SK-N-SH treated with all-trans-retinoic acid at 6 μM for 48 hours (cell line): ENCODE measurements around the gene CD96.
A peak's percentile ranks its signal among the peaks of the same experiment; 100 is the strongest.

Experiments
- ATAC-seq: fragments of 200-7000 bp; cut with Tn5 transposase; 3 replicates; pipeline ENCODE4 v1.9.1; 2020; ENCODE audit warnings: mild to moderate bottlenecking, moderate library complexity
- ARNTL ChIP-seq: fragments of 450-650 bp; formaldehyde crosslinking; IDR thresholded peaks from 2 replicates; pipeline ENCODE4 v1.5.0; 2020; ENCODE audit warnings: low read depth, mild to moderate bottlenecking, moderate library complexity, borderline replicate concordance
- BACH2 ChIP-seq: fragments of 250-450 bp; sonication (Bioruptor Pico); IDR thresholded peaks from 2 replicates; pipeline ENCODE4 v1.9.0; 2021; ENCODE audit warnings: mild to moderate bottlenecking, borderline replicate concordance
- CSDC2 ChIP-seq: fragments of 250-450 bp; sonication (Bioruptor Pico); IDR thresholded peaks from 2 replicates; pipeline ENCODE4 v1.5.0; 2020; ENCODE audit warnings: mild to moderate bottlenecking, moderate library complexity
- GLIS3 ChIP-seq: fragments of 250-450 bp; sonication (Bioruptor Pico); IDR thresholded peaks from 2 replicates; pipeline ENCODE4 v1.5.0; 2020; ENCODE audit warnings: mild to moderate bottlenecking, moderate library complexity
- ISL1 ChIP-seq: fragments of 250-450 bp; sonication (Bioruptor Pico); IDR thresholded peaks from 2 replicates; pipeline ENCODE4 v2.1.2; 2022; ENCODE audit warnings: mild to moderate bottlenecking, moderate library complexity
- PPARA ChIP-seq: fragments of 250-450 bp; sonication (Bioruptor Pico); IDR thresholded peaks from 2 replicates; pipeline ENCODE4 v1.5.0; 2020; ENCODE audit warnings: mild to moderate bottlenecking, borderline replicate concordance
- RARB ChIP-seq: fragments of 250-450 bp; sonication (Bioruptor Pico); IDR thresholded peaks from 2 replicates; pipeline ENCODE4 v1.8.0; 2021; ENCODE audit warnings: mild to moderate bottlenecking, moderate library complexity
- SNAI2 ChIP-seq: fragments of 250-450 bp; sonication (Bioruptor Pico); IDR thresholded peaks from 2 replicates; pipeline ENCODE4 v1.5.0; 2020; ENCODE audit warnings: mild to moderate bottlenecking, moderate library complexity
- TCF4 ChIP-seq: fragments of 250-450 bp; sonication (Bioruptor Pico); IDR thresholded peaks from 2 replicates; pipeline ENCODE4 v1.8.0; 2021; ENCODE audit warnings: mild to moderate bottlenecking, moderate library complexity, borderline replicate concordance
- TOX ChIP-seq: fragments of 250-450 bp; sonication (Bioruptor Pico); IDR thresholded peaks from 2 replicates; pipeline ENCODE4 v1.8.0; 2021; ENCODE audit warnings: mild to moderate bottlenecking, moderate library complexity, borderline replicate concordance
- ZC3H10 ChIP-seq: fragments of 250-450 bp; sonication (Bioruptor Pico); IDR thresholded peaks from 2 replicates; pipeline ENCODE4 v1.5.1; 2021; ENCODE audit warnings: mild to moderate bottlenecking, moderate library complexity
- ZFP3 ChIP-seq: fragments of 250-450 bp; sonication (Bioruptor Pico); IDR thresholded peaks from 2 replicates; pipeline ENCODE4 v1.5.0; 2020; ENCODE audit warnings: mild to moderate bottlenecking, moderate library complexity
- ZFP30 ChIP-seq: fragments of 450-650 bp; formaldehyde crosslinking; IDR thresholded peaks from 2 replicates; pipeline ENCODE4 v1.5.0; 2022; ENCODE audit warnings: mild to moderate bottlenecking, moderate library complexity
- ZNF565 ChIP-seq: fragments of 450-650 bp; formaldehyde crosslinking; conservative IDR thresholded peaks from 2 replicates; pipeline ENCODE4 v1.5.0; 2020; ENCODE audit warnings: low read depth, mild to moderate bottlenecking, moderate library complexity
- ZNF8 ChIP-seq: fragments of 450-650 bp; formaldehyde crosslinking; IDR thresholded peaks from 2 replicates; pipeline ENCODE4 v1.5.0; 2020; ENCODE audit warnings: mild to moderate bottlenecking, moderate library complexity
- TF ChIP-seq, protein P1 (sequence below): fragments of 250-450 bp; sonication (Bioruptor Pico); IDR thresholded peaks from 2 replicates; pipeline ENCODE4 v1.8.0; 2021; ENCODE audit warnings: low read depth, mild to moderate bottlenecking, moderate library complexity, borderline replicate concordance
- TF ChIP-seq, protein P2 (sequence below): fragments of 250-450 bp; sonication (Bioruptor Pico); IDR thresholded peaks from 2 replicates; pipeline ENCODE4 v1.8.0; 2020; ENCODE audit warnings: mild to moderate bottlenecking, moderate library complexity, borderline replicate concordance
- TF ChIP-seq, protein P3 (sequence below): fragments of 250-450 bp; sonication (Bioruptor Pico); IDR thresholded peaks from 2 replicates; pipeline ENCODE4 v1.5.1; 2020; ENCODE audit warnings: low read depth, mild to moderate bottlenecking, moderate library complexity
- TF ChIP-seq, protein P4 (sequence below): fragments of 250-450 bp; sonication (Bioruptor Pico); IDR thresholded peaks from 2 replicates; pipeline ENCODE4 v1.5.1; 2021; ENCODE audit warnings: mild to moderate bottlenecking, moderate library complexity

The CD96 gene

DNA sequence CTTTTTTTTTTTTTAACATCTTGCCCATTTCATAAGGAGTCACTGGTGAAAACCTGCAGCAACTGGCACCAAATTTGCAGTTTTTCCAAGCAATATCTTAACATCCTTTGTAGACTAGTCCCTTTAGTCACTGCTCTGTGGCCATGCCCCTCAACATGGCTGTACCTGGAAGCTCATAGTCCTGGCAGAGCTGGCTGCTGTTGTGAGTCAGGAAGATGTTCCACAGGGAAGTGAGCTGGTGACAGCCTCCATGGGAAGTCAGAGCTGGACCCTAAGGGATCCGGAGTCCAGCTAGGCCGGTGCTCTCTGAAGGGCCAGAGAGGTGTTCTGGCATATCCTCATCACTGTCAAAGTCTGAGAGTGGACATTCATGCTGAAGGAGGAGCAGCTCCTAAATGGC is 152.5 kb downstream of the CD96 start:
- TF ChIP-seq ISL1 (CRISPR knock-in tag) (no peak), ARNTL (no peak), ZNF8 (no peak), SNAI2 (no peak)
- TF ChIP-seq, protein P1, sequence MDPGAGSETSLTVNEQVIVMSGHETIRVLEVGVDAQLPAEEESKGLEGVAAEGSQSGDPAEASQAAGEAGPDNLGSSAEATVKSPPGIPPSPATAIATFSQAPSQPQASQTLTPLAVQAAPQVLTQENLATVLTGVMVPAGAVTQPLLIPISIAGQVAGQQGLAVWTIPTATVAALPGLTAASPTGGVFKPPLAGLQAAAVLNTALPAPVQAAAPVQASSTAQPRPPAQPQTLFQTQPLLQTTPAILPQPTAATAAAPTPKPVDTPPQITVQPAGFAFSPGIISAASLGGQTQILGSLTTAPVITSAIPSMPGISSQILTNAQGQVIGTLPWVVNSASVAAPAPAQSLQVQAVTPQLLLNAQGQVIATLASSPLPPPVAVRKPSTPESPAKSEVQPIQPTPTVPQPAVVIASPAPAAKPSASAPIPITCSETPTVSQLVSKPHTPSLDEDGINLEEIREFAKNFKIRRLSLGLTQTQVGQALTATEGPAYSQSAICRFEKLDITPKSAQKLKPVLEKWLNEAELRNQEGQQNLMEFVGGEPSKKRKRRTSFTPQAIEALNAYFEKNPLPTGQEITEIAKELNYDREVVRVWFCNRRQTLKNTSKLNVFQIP (CRISPR knock-in tag), result no peak
- ATAC-seq, result 0 out of 3 replicates have a peak, but pooled peaks have one; percentile 5

DNA sequence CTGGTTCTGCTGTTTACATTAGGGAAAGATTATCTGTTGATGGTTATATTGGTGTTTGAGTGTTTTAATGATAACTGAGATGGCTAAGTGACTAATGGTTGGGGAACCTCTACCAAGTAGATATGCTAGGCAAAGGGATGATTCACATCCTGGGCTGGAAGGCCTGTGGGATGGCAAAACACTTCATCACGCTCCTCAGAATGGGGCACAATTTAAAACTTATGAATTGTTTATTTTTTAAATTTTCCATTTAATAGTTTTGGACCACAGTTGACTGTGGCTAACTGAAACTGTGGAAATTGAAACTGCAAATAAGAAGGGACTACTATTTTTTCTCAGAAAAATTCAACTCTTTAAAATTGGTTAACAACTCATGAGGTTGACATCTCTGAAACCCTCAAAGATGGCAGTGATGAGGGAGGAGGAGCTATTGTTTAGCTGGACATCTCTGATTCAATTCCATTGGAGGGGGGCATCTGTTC is 153.7 kb downstream of the CD96 start:
- peak; percentile 81 for ATAC-seq
- TF ChIP-seq ARNTL (no peak), ISL1 (CRISPR knock-in tag) (0 out of 2 replicates have a peak, but pooled peaks have one; percentile 26), ZFP3 (no peak), ZFP30 (CRISPR knock-in tag) (no peak)
- TF ChIP-seq, all 23 proteins: peak for 1

DNA sequence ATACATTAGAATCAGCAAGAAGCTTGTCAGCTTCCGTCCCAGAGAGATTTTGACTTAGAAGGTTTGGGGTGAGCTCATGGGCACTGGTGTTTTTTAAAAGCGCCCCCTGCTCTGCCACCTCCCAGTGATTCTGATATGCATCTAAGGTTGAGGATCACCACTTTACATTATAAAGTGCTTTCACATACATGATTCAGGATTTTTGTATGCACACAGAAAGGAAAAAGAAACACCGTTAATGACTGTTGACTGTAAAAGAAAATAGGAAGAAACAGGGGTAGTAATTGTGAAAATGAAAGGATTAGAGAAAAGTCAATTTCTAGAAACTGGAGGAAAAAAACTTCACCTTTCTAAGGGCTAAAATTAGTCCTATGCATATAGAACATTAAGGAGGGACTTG is 158.1 kb downstream of the CD96 start:
- no peak for ATAC-seq
- TF ChIP-seq ISL1 (CRISPR knock-in tag) (no peak), TCF4 (CRISPR knock-in tag) (no peak), SNAI2 (no peak), ZNF565 (no peak), RARB (CRISPR knock-in tag) (no peak), ZC3H10 (CRISPR knock-in tag) (no peak), BACH2 (CRISPR knock-in tag) (no peak), ARNTL (no peak), CSDC2 (no peak), GLIS3 (CRISPR knock-in tag) (no peak), ZFP3 (no peak), PPARA (no peak), ZNF8 (no peak), TOX (CRISPR knock-in tag) (no peak), ZFP30 (CRISPR knock-in tag) (no peak)
- TF ChIP-seq, protein P1 (CRISPR knock-in tag), result no peak
- TF ChIP-seq, protein P2, sequence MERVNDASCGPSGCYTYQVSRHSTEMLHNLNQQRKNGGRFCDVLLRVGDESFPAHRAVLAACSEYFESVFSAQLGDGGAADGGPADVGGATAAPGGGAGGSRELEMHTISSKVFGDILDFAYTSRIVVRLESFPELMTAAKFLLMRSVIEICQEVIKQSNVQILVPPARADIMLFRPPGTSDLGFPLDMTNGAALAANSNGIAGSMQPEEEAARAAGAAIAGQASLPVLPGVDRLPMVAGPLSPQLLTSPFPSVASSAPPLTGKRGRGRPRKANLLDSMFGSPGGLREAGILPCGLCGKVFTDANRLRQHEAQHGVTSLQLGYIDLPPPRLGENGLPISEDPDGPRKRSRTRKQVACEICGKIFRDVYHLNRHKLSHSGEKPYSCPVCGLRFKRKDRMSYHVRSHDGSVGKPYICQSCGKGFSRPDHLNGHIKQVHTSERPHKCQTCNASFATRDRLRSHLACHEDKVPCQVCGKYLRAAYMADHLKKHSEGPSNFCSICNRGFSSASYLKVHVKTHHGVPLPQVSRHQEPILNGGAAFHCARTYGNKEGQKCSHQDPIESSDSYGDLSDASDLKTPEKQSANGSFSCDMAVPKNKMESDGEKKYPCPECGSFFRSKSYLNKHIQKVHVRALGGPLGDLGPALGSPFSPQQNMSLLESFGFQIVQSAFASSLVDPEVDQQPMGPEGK (CRISPR knock-in tag), result no peak
- TF ChIP-seq, protein P3, sequence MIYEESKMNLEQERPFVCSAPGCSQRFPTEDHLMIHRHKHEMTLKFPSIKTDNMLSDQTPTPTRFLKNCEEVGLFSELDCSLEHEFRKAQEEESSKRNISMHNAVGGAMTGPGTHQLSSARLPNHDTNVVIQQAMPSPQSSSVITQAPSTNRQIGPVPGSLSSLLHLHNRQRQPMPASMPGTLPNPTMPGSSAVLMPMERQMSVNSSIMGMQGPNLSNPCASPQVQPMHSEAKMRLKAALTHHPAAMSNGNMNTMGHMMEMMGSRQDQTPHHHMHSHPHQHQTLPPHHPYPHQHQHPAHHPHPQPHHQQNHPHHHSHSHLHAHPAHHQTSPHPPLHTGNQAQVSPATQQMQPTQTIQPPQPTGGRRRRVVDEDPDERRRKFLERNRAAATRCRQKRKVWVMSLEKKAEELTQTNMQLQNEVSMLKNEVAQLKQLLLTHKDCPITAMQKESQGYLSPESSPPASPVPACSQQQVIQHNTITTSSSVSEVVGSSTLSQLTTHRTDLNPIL, result no peak

DNA sequence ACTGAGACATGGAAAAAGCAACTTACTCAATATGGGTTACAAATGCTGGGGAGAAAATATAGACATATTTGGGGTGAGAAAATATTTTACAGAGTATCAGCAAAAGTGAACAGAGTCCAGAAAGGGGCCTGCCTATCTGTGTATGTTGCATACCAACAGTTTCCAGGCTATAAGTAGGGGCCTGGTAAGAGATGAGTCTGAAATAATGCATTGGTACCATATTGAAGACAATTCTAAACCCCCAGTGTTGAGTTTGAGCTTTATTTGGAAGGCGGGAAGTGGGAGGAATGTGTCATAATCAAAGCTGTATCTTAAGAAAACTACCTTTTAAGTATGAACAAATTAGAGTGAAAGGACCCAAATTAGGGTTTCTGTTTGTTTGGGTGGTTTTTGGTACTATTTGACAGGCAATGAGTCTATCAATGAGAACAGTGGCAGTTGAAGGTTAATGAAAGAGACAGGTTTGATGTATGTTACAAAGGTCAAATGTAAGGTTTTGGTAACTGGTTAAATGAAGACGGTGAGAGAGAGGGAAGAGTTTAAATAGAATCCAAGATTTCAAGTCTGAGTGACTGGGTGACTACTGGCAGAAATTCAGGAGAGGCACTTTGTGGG is 159.4 kb downstream of the CD96 start:
- no peak for ATAC-seq
- TF ChIP-seq, protein P4, sequence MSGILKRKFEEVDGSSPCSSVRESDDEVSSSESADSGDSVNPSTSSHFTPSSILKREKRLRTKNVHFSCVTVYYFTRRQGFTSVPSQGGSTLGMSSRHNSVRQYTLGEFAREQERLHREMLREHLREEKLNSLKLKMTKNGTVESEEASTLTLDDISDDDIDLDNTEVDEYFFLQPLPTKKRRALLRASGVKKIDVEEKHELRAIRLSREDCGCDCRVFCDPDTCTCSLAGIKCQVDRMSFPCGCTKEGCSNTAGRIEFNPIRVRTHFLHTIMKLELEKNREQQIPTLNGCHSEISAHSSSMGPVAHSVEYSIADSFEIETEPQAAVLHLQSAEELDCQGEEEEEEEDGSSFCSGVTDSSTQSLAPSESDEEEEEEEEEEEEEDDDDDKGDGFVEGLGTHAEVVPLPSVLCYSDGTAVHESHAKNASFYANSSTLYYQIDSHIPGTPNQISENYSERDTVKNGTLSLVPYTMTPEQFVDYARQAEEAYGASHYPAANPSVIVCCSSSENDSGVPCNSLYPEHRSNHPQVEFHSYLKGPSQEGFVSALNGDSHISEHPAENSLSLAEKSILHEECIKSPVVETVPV (CRISPR knock-in tag), result no peak
- TF ChIP-seq RARB (CRISPR knock-in tag) (no peak), ARNTL (no peak), ZNF565 (no peak), PPARA (no peak)
- TF ChIP-seq, protein P2 (CRISPR knock-in tag), result no peak
